ENCODE results near the gene TAC3.
"Not testable (repeated sequence)": the region's sequence is repeated elsewhere in the genome, so short reads cannot be mapped to it uniquely, and the experiment has no call there.

DNA sequence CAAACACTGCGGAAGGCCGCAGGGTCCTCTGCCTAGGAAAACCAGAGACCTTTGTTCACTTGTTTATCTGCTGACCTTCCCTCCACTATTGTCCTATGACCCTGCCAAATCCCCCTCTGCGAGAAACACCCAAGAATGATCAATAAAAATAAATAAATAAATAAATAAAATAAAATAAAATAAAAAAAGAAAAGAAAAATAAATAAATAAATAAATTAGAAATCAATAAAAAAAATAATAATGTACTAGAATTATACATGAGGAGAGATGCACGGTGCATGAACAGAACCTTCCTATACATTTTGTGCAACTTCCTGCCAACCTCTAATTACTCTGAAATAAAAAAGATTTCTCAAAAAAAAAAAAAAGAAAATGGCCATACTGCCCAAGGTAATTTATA is 51.2 kb downstream of the TAC3 start:
- not testable (repeated sequence) for TF ChIP-seq TAF1, POLR2A, SPI1, POLR2AphosphoS5 (IDR thresholded peaks at IDR 0.05; ENCODE audit: low read depth, low read length)

Measured in GM12891 (cell line).